ENCODE measurements around the gene PTPRK. TPM values are rescaled to one million over a fixed set of nuclear protein-coding genes. Genes with fewer than 3 reads are reported as not detected.

PTPRK gene
- polyA plus RNA-seq, 1 donor (not counting 4 experiments of a cell fraction or from before 2014, with no cell fraction given), result 52.7 TPM

- Histone ChIP-seq H3K27me3 (ENCODE audit: control insufficient read depth, extremely low read depth, insufficient read depth, low read length) (no peaks in the 10 kb centered on the region), H3K36me3 (ENCODE audit: control insufficient read depth in 2 of 2, extremely low read depth in 1 of 2, insufficient read depth in 2 of 2, low read length in 2 of 2) (no peaks in the 10 kb centered on the region), H2AFZ (ENCODE audit: control insufficient read depth, low read length) (no peak overlapping the region), H3K79me2 (ENCODE audit: control insufficient read depth, insufficient read depth, low read length) (peaks cover 43% of the 10 kb centered on the region), H3K9ac (ENCODE audit: control insufficient read depth, extremely low read depth, insufficient read depth, low read length) (no peak overlapping the region), H3K4me2 (ENCODE audit: control insufficient read depth, extremely low read depth, insufficient read depth, low read depth, low read length) (no peak overlapping the region), H3K4me3 (ENCODE audit: control insufficient read depth in 2 of 3, extremely low read depth in 1 of 3, insufficient read depth in 2 of 3, low read depth in 1 of 3, low read length in 3 of 3) (no peak overlapping the region), H3K9me3 (ENCODE audit: control insufficient read depth, low read depth, low read length) (no peaks in the 10 kb centered on the region), H4K20me1 (ENCODE audit: control insufficient read depth, extremely low read depth, insufficient read depth, low read length) (no peaks in the 10 kb centered on the region), H3K27ac (ENCODE audit: control insufficient read depth, insufficient read depth, low read length) (no peak overlapping the region), H3K9me1 (ENCODE audit: control insufficient read depth, extremely low read depth, insufficient read depth, low read length) (no peaks in the 10 kb centered on the region), H3K4me1 (ENCODE audit: control insufficient read depth, extremely low read depth, insufficient read depth, low read length) (no peaks in the 10 kb centered on the region)
- DNase-seq (ENCODE audit: low read depth, low spot score), result no peak
- no peak for FAIRE-seq
- TF ChIP-seq, protein P1, sequence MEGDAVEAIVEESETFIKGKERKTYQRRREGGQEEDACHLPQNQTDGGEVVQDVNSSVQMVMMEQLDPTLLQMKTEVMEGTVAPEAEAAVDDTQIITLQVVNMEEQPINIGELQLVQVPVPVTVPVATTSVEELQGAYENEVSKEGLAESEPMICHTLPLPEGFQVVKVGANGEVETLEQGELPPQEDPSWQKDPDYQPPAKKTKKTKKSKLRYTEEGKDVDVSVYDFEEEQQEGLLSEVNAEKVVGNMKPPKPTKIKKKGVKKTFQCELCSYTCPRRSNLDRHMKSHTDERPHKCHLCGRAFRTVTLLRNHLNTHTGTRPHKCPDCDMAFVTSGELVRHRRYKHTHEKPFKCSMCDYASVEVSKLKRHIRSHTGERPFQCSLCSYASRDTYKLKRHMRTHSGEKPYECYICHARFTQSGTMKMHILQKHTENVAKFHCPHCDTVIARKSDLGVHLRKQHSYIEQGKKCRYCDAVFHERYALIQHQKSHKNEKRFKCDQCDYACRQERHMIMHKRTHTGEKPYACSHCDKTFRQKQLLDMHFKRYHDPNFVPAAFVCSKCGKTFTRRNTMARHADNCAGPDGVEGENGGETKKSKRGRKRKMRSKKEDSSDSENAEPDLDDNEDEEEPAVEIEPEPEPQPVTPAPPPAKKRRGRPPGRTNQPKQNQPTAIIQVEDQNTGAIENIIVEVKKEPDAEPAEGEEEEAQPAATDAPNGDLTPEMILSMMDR (optimal IDR thresholded peaks at IDR 0.05 in 1 of 3, IDR thresholded peaks at IDR 0.05 in 1 of 3, conservative IDR thresholded peaks at IDR 0.05 in 1 of 3; ENCODE audit: extremely low read depth in 1 of 3, insufficient read depth in 2 of 3, low read length in 3 of 3), result no peak
- no peak for TF ChIP-seq EZH2 (IDR thresholded peaks at IDR 0.05; ENCODE audit: low read length)
- dilution Hi-C loops (cut with MboI; ENCODE audit: extremely low pct_ligation_motif_present, low sequenced_read_pairs), result no loop called here
Measured at GRCh38 chr6:128302942-128303341, 217.5 kb downstream of the PTPRK start.

DNA sequence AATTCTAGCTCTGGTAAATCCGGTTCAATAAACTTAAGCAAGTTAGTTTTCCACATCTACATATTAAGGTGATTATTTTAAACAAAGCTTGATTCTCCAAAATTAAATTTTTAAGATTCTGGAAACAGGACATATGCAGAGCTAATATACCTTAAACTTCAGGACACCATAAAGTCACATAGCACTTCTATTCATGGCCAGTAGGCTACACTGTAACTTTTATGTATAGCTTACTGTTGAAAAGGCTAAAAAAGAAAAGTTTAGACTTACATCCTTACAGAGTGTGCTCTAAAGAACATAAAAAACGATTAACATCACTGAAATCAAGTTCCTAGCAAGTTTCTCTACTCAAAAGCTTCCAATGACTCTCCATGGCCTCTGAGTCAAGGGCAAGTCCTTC, 224.7 kb downstream of the PTPRK start:
- no peaks in the 10 kb centered on the region for H4K20me1 ChIP-seq (ENCODE audit: control insufficient read depth, extremely low read depth, insufficient read depth, low read length)
- no peak overlapping the region for H3K4me2 ChIP-seq (ENCODE audit: control insufficient read depth, extremely low read depth, insufficient read depth, low read depth, low read length)
- no peak for DNase-seq (ENCODE audit: low read depth, low spot score)
- TF ChIP-seq EZH2 (IDR thresholded peaks at IDR 0.05; ENCODE audit: low read length), result no peak
- TF ChIP-seq, protein P1 (optimal IDR thresholded peaks at IDR 0.05 in 1 of 3, IDR thresholded peaks at IDR 0.05 in 1 of 3, conservative IDR thresholded peaks at IDR 0.05 in 1 of 3; ENCODE audit: extremely low read depth in 1 of 3, insufficient read depth in 2 of 3, low read length in 3 of 3), result no peak
- peaks cover 8% of the 10 kb centered on the region for H3K79me2 ChIP-seq (ENCODE audit: control insufficient read depth, insufficient read depth, low read length)
- H3K27ac ChIP-seq (ENCODE audit: control insufficient read depth, insufficient read depth, low read length), result no peak overlapping the region
- H3K9ac ChIP-seq (ENCODE audit: control insufficient read depth, extremely low read depth, insufficient read depth, low read length), result no peak overlapping the region
- H2AFZ ChIP-seq (ENCODE audit: control insufficient read depth, low read length), result no peak overlapping the region
- FAIRE-seq, result no peak
- no peaks in the 10 kb centered on the region for H3K4me1 ChIP-seq (ENCODE audit: control insufficient read depth, extremely low read depth, insufficient read depth, low read length)
- no peaks in the 10 kb centered on the region for H3K9me3 ChIP-seq (ENCODE audit: control insufficient read depth, low read depth, low read length)
- H3K4me3 ChIP-seq (ENCODE audit: control insufficient read depth in 2 of 3, extremely low read depth in 1 of 3, insufficient read depth in 2 of 3, low read depth in 1 of 3, low read length in 3 of 3), result no peak overlapping the region
- no peaks in the 10 kb centered on the region for H3K9me1 ChIP-seq (ENCODE audit: control insufficient read depth, extremely low read depth, insufficient read depth, low read length)
- dilution Hi-C loops (cut with MboI; ENCODE audit: extremely low pct_ligation_motif_present, low sequenced_read_pairs), result no loop called here
- no peaks in the 10 kb centered on the region for H3K27me3 ChIP-seq (ENCODE audit: control insufficient read depth, extremely low read depth, insufficient read depth, low read length)
- no peaks in the 10 kb centered on the region for H3K36me3 ChIP-seq (ENCODE audit: control insufficient read depth in 2 of 2, extremely low read depth in 1 of 2, insufficient read depth in 2 of 2, low read length in 2 of 2)

Measured in keratinocyte (primary cell).